NK-92 (cell line): ENCODE data around the gene IGSF10.
"Not testable (repeated sequence)": the region's sequence is repeated elsewhere in the genome, so short reads cannot be mapped to it uniquely, and the experiment has no call there.

Experiments
- DNase-seq: peaks from one replicate; lab custom pipeline; 2025; ENCODE audit not compliant: unreplicated experiment; lab: John Stamatoyannopoulos, UW

The IGSF10 gene, protein sequence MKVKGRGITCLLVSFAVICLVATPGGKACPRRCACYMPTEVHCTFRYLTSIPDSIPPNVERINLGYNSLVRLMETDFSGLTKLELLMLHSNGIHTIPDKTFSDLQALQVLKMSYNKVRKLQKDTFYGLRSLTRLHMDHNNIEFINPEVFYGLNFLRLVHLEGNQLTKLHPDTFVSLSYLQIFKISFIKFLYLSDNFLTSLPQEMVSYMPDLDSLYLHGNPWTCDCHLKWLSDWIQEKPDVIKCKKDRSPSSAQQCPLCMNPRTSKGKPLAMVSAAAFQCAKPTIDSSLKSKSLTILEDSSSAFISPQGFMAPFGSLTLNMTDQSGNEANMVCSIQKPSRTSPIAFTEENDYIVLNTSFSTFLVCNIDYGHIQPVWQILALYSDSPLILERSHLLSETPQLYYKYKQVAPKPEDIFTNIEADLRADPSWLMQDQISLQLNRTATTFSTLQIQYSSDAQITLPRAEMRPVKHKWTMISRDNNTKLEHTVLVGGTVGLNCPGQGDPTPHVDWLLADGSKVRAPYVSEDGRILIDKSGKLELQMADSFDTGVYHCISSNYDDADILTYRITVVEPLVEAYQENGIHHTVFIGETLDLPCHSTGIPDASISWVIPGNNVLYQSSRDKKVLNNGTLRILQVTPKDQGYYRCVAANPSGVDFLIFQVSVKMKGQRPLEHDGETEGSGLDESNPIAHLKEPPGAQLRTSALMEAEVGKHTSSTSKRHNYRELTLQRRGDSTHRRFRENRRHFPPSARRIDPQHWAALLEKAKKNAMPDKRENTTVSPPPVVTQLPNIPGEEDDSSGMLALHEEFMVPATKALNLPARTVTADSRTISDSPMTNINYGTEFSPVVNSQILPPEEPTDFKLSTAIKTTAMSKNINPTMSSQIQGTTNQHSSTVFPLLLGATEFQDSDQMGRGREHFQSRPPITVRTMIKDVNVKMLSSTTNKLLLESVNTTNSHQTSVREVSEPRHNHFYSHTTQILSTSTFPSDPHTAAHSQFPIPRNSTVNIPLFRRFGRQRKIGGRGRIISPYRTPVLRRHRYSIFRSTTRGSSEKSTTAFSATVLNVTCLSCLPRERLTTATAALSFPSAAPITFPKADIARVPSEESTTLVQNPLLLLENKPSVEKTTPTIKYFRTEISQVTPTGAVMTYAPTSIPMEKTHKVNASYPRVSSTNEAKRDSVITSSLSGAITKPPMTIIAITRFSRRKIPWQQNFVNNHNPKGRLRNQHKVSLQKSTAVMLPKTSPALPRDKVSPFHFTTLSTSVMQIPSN (N-terminal part only)

DNA sequence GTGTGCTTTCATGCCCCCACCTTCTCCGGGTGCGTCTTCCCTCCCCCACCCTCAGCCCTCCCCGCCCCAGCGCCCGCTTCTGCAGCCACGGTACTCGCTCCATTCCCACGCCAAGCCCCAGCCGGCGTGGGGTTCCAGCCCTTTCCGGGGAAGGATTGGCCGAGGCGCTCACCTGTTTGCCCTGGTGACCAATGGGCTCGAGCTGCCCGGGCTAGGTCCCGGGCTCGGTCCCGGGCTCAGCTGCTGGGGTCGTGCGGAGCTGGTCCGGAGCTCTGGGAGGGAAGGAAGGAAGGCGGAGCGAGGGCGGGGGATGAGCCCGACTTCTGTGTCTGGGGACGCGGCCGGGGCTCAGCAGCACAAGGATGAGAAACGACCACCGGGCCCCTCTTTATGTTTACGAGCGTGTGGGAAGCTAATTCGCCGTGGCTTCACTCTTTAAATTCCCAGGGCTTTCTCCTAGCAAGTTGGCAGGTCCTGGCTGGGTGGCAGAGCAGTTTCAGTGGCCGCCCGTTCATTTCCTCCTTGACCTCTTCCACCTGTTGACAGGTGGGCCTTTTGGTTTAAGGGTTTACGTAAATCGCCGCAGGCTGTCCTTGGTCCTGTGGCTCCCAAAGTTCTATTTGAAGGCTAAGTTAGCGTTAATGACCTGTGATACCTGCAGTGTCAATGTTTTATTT lies at the start of gene IGSF10:
TSS of gene IGSF10 (minus strand) at position 288 of the 677 bp plus-strand sequence. CDS start 2,352 bp downstream, outside the sequence.
- no peak for DNase-seq

DNA sequence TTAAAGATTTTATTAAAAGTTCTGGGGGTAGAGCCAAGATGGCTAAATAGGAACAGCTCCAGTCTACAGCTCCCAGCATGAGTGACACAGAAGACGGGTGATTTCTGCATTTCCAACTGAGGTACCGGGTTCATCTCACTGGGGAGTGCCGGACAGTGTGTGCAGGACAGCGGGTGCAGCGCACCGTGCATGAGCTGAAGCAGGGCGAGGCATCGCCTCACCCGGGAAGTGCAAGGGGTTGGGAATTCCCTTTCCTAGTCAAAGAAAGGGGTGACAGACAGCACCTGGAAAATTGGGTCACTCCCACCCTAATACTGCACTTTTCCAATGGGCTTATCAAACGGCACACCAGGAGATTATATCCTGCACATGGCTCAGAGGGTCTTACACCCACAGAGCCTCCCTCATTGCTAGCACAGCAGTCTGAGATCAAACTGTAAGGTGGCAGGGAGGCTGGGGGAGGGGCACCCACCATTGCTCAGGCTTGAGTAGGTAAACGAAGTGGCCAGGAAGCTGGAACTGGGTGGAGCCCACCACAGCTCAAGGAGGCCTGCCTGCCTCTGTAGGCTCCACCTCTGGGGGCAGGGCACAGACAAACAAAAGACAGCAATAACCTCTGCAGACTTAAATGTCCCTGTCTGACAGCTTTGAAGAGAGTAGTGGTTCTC lies 48.7 kb upstream of the IGSF10 start:
- not testable (repeated sequence) for DNase-seq

DNA sequence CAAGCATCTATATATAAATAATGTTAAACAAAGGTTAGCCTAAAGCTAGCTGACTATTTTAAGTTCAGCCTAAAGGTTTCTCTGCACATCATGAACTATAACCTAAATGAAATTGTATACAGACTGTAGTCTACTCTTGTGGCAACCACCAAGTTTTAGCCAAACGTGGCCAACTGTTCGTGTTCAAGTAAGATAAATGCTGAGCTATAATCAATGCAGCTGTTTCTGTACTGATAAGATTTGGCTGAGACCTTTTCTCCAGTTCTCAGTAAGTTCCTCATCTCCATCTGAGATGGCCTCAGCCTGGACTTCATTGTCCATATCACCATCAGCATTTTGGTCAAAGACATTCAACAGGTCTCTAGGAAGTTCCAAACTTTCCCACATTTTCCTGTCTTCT lies 43.7 kb upstream of the IGSF10 start:
- no peak for DNase-seq

DNA sequence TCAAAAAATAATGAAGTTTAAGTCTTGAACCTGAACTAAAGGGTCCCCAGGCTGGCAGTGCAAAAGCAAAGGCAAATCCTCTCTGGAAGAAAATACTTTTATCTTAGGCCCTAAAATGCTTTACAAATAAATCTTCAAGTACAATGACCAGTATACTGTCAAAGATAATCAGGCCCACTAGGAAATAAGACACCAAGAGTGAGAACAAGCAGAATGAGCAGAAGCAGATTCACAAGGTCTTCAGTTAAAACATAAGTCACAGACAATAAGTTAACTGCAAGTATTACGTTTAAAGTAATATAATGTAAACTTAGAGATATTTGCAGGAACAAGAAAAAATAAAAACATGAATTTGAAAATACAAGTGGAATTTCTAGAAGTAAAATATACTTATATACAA lies 42.2 kb upstream of the IGSF10 start:
- DNase-seq: no peak

DNA sequence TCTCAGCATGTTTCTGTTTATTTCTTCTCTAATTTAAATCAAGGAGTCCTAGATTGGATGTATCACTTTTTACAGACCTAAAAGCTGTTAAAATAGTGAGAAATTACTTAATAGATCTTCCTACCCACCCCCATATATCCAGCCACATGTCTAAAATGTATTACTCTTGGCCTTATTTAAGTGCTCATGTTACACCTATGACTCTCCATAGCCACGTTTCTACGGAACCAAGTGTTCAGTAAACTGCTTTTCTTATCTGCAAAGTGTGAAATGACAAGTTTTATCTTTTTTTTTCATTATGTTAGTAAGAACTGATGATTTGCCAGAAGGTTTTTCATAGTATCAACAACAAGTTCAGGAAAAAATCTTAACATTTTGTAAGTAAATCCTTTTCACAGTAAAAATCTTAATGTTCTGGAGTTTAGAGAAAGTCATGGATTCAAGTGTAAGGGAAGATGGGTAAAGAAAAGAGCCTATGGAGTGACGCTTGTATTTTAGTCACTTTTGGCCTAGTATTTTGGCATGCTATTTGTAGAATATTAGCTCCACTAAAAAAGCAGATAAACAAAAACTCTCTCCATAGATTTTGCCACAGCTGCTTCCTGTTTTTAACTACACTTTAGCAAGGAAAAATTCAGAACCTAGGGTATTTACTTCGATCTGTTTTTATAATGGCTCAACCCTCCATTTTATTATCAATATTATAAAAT lies 41.2 kb upstream of the IGSF10 start:
- DNase-seq: no peak

DNA sequence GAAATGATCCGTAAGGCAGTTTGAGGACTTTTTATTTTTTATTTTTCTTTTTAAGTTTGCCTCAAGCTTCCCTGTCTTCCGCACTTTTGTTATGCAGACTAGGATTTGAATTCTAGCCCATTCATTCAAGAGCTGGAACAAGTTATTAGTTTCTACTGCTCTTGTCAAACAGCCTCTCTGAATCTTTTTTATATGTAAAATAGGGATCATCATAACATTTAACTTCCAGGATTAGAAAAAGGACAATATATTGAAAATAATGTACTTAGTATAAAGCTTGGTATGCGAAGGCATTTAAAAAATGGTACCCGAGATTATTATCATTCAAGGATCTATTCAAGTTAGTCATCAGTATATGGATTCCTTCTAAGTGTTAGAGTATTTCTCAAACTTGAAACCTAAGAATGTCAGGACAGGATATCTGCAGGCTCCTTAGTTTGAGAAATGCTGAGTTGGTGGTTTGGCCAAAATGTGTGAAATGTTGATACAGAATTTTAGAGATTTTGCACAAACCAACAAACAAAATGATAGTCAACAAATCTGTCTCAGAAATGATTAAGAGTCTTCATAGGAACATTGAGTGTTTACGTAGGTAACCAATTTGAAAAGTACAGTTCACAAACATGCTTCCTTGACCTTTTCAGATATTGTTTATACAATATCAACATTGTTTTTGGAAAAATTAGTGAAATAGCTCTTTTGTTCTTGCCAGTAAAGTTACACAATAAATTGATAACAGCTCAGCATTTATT lies 40.5 kb upstream of the IGSF10 start:
- DNase-seq: no peak

DNA sequence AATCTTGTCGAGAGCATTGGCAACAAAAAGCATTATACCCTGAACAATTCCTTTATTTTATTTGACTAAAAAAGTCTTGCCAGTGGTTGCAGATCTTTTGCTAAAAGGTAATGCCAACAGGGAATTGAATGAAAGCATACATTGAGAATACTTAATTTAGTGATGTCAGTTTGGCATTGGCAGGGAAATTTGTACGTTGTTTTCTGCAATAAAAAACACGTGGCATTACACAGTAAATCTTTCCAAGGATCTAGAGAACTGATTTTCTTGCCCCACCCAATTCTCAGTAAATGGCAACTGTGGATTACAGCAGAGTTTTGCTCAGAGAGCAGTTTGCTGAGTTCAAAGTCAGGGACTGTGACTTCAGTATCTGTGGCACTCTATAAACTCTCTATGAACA lies 38.3 kb upstream of the IGSF10 start:
- DNase-seq: no peak

DNA sequence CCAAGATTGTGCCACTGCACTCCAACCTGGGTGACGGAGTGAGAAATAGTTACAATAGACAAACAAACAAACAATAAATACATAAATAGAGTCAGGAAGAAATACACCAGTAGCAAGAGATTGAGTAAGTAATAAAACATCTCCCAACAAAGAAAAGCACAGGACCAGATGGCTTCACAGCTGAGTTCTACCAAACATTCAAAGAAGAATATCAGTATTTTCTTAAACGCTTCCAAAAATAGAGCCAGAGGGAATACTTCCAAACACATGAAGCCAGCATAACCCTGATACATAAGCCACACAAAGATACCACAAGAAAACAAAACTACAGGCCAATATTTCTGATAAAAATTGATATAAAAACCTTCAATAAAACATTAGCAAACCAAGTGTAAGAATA lies 30.7 kb upstream of the IGSF10 start:
- DNase-seq: no peak

DNA sequence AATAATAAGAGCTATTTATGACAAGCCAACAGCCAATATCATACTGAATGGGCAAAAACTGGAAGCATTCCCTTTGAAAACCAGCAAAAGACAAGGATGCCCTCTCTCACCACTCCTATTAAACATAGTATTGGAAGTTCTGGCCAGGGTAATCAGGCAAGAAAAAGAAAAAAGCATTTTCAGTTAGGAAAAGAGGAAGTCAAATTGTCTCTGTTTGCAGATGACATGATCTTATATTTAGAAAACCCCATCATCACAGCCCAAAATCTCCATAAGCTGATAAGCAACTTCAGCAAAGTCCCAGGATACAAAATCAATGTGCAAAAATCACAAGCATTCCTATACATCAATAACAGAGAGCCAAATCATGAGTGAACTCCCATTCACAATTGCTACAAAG lies 27.0 kb upstream of the IGSF10 start:
- not testable (repeated sequence) for DNase-seq

DNA sequence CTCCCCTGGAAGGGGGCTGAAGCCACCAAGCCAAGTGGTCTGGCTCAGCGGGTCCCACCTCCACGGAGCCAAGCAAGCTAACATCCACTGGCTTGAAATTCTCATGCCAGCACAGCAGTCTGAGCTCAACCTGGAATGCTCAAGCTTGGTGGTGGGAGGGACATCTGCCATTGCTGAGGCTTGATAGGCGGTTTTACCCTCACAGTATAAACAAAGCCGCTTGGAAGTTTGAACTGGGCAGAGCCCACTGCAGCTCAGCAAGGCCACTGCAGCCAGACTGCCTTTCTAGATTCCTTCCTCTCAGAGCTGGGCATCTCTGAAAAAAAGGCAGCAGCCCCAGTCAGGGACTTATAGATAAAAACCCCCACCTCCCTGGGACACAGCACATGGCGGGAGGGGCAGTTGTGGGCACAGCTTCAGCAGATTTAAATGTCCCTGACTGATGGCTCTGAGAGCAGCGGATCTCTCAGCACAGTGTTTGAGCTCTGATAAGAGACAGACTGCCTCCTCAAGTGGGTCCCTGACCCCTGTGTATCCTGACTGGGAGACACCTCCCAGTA lies 23.2 kb upstream of the IGSF10 start:
- no peak for DNase-seq

DNA sequence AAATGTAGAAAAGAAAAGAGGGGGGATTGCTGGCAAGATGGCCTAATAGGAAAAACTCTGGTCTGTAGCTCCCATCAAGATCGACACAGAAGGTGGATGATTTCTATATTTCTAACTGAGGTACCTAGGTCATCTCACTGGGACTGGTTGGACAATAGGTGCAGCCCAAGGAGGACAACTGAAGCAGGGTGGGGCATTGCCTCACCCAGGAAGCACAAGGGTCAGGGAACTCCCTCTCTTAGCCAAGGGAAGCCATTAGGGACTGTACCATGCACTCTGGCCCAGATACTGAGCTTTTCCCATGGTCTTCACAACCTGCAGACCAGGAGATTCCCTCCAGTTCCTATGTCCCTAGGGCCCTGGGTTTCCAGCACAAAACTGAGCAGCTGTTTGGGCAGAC lies 22.6 kb upstream of the IGSF10 start:
- no peak for DNase-seq

DNA sequence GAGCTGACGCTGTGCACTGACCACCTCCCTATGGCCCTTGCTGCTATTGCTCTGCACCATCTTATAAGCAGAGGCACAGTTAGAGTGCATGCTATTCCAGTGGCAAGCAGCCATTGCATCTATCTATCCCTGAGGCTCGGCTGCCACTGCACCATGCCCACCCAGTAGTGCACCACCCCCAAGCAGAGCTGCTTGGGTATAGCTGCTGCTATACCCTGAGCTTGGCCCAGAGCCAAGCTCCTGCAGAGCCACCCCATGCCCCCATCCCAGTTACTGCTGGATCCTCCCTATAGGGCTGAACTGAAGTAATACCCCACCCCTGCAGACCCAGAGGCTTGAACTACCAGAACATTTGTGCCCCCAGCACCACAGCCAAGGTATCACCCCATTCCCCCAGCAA lies 19.6 kb upstream of the IGSF10 start:
- DNase-seq: no peak

DNA sequence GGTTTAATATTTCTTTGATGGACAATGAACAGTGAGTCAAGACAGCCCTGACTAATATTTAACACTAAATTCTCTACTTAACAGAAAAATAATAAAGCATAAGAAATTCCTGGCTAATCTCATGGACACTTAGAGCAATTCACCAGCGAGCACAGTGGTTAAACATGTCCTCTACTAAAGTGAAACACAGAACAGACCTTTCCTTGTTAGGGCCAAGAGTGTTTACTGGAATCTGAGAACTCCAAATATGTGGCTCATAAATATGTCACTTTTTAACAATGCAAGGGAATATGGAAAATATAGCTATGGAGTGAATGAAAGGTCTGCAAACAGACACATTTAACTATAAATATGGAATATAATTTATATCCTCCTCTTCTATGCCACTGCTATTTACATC lies 18.6 kb upstream of the IGSF10 start:
- no peak for DNase-seq

DNA sequence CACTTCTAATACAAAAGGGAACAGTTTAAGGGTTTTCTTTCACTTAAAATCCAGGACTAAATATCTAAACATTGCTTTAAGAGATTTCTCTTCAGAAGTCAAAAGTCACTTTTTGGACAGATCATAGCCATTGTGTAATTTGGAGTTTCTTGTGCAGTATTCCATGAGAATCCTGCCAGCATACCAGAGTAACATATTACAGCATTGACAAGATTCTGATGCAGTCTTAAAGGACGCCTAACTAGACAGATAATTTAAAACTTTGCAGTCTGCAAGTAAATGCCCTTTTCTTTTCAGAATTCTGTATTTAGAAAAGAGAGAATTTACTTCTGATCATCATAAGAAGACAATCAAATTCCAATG lies 17.5 kb upstream of the IGSF10 start:
- DNase-seq: no peak

DNA sequence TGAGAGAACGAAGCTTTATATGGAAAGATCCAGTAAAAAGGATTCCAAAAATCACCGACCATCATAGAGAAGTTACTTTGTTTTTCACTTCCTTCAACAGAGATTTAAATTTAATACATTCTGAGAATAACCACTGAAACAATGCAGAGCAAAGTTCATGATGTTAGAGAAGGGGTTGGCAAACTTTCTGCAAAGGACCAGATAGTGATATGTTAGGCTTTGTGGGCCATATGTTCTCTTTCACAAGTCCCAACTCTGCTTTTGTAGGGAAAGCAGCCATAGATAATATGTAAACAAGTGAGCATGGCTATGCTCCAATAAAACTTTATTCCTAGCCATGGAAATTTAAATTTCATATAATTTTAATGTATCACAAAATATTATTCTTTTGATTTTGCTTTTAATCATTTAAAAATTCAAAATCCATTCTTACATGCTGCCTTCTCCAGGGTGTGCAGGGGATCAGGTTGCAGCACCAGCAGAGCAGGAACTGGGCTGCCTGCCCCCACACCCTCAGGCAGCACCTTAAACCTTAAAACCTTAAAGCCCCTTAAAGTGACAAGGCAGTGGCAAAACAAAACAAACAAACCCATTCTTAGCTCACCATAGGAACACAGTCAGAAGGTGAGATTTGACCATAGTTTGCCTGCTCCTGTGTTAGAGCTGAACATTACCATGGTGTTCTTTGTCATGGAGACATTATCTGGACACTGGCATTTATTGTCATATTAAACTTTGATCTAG lies 16.9 kb upstream of the IGSF10 start:
- DNase-seq: no peak

DNA sequence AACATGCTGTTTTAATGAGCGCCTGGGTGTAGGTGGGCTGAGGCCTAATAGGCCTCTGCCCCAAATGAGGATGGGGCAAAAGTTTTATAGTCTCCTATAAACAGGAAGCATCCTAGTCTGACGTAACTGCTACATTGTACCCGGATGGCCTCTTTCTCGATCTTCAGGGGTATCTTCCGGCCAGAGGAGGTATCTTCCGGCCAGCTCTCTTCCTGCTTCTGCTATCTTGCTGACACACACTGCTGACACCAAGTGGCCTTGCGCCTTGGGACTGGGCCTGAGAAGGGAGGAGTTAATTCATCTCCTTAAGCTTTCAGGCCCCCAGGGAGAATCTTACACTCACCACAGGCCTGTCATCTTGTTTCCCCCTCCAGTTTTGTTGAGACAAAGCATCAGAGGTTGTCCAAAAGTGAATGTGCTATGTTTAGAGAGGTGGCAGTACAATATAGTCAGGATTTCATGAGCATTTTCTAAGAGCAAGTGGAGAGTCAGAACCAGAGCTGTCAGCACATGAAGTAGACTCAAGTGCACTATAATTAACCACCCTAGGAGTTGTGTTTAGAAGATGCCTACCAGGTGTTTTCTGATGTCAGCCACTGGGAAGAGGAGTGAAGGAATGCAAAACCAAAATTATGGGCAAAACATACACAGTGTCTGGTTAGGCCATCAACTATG lies 15.6 kb upstream of the IGSF10 start:
- DNase-seq: no peak

DNA sequence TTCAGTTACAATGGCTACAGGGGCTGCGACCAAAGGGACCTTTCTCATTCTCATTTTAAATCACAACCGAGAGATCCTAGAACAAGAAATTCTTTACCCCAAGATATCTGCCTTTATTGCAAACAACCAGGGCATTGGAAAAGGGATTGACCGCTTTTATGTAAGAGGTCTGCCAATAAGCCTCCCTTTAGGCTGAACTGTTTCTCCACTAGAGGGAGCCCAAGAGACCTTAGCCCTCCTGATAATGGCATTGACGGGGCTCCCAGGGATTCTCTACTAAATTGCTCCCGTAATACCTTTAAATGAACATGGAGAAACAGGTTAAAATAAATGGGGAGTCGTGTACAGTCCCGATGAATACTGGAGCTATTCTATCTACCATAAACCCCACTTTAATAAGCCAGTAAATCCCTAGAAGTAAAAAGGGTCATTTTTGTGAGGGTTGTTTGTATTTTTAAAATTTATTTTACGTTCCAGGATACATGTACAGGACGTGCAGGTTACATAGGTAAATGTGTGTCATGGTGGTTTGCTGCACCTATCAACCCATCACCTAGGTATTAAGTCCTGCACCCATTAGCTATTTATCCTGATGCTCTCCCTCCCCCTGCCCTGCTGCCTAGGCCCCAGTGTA lies 7.5 kb upstream of the IGSF10 start:
- no peak for DNase-seq
